HTERT RPE-1 (cell line): ENCODE measurements around the gene PLAC1.

Source experiments
- in situ Hi-C: fragments of 300-500 bp; cut with MboI; formaldehyde crosslinking; loops from 4 replicates; pipeline ENCODE4 v1.14.3; 2020; ENCODE audit warnings: low sequenced_read_pairs

PLAC1 gene

DNA sequence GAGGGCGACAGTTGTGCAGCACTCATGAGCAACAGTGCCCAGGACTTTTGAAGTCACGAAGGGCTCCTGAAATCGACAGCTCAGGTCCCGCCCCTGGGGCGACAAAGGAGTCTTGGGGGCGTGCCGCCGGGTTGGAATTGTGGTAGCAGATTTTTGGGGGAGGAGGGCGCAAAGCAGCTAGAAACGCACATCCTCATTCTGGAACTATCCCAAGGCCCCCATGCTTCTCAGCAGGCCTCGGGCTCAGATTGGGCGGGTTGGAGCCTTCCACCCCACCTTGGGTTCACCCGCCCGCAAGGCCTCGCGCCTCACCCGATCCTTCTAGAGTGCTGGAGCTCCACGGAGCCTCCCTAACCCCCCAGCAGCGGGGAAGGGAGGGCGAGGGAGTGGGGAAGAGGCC, 112.8 kb downstream of the PLAC1 start:
- in situ Hi-C loops: no loop called here

DNA sequence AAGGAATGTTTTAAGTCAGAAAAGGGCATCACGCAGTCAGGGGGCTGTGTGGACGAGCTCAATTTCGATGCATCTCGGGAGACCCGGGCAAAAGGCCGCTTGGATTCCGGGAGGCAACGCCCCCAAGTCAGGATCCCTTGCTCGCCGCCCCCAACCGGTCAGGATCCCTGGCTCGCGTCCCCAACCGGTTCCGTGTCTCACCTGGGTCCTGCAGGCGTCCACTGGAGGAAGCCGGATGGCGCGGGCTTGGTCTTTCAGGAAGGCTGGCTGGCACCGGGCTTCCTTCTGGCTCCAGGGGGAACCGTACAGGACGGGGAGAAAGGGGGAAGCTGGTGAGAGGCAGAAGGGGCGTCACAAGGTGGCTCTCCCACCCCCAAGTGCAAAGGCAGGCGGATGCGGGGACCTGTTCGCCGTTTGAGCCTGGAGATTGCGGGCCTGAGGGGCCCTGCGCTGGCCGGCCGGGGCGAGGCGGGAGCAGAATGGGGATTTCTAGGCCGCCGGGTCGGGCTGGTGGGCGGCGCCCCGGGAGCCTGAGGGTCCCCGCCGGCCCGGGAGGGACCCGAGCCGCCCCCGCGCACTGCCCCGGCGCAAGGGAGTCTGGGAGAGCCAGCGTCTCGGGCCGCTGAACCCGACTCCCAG, 113.6 kb downstream of the PLAC1 start:
- in situ Hi-C loops: no loop called here

DNA sequence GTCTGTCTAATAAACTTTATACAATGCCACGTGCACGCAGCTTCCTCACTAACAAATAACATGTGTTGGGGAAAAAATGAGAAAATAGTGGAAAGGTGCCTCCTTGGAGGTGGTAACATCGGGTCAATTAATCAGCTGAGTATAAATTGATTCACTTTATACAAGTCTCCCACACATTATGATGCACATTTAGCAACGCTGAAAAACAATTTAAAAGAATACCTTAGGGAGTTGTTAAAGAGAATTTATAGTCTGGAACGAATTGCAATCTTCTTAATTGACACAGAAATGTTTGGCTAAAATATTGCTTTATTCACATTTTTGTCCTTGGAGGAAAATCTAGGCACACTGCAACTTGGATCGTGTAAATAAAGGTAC, 114.1 kb downstream of the PLAC1 start:
- in situ Hi-C loops: no loop called here

DNA sequence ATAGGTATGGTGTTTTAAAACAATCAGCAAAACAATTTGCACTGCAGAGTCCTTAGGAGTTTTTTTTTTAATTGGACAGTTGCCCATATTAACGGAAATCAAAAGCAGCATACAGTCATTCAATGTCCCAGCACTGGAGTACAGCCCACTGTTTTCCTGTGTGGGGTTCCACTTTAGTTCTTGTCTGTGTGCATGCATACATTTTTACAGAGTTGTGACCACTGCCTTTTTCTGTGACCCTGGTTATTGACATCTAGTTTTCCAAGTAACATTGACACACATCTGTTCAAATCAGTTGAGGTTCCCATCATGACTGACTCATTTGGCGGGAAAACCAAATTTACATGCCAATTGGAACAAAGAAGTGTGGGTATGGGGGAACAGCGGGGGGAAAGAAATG, 115.0 kb downstream of the PLAC1 start:
- in situ Hi-C loops: no loop called here

DNA sequence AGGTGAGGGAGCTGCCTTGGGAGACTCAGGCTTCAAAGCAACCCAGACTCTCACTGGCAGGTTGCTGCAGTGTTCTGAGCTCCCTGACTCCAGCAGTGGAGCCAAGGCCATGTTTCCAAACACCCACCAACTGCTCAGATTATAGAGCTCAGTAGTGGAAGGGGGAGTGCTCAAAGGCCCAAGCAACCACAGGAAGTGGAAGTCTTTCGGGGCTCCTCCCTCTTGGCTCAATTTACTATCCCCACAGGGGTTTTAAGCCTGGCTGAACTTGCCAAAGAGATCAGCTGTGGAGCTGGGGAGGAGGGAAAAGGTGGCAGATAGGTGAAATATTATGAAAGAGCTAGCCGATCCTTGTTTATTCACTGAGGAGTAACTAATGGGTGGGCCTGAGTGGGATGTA, 115.8 kb downstream of the PLAC1 start:
- in situ Hi-C loops: no loop called here

DNA sequence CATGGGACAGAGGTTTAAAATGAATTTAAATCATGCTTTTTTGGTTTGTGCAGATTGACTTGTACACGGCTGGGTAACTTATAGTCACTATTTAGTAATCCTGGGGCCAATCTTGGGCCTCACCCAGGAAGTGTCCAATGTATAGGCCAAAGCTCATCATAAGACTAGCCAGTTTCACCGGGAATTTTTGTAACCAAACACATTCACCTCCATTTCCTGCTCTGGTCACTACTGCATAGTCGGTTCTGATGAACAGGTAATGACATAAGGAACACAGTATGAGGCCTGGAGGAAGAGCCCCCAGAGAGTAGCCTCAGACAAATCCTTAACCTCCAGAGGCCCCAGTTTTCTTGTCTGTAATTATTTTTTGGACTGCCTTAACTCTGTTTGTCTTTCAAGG, 116.4 kb downstream of the PLAC1 start:
- in situ Hi-C loops: no loop called here

DNA sequence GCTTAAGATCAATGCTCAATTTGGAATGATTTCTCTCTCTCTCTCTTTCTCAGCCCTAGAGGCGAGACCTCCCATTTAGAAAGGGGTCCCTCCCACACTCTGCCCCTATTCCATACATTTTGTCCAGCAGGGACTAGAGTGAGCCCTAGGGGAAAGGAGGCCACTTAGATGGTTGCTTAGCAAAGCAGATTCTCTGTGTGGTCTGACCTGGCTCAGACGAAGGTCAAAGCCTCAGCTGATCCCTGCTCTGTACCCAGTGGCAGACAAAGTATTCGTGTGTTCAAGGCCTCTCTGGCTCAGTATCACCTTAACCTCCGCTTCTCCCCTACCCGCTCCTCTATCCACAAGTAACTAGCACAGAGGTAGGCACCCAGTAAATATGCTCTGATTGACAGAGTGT, 120.0 kb downstream of the PLAC1 start:
- in situ Hi-C loops: no loop called here

DNA sequence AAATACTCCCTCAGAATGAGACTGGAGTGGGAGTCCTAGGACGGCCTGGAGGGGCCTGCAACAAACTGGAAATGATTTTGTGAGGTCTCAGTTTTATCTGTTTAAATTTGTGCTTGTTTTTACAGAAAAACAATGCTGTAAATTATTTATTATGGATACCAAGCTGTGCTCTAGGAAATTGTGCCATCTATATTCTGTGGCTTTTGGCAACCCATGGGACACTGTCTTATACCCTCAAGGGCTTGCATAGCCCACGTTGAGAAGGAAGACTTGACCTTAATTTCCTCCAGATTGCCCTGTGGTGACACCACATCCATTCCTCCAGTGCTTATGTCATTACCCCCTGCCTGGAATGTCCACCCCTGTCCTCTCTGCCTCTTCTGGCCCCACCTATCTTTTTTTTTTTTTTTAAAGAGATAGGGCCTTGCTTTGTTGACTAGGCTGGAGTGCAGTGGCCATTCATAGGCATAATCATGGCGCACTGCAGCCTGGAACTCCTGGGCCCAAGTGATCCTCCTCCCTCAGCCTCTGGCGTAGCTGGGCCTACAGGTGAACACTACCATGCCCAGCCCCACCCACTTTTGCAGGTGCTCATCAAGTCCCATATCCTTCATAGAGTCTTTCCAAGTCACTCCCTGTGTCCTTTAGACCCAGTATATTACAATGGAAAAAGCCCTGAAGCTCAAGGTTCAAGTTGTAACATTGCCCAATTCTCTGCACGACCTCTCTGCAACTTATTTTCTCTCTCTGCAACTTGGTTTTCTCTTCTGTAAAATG, 120.9 kb downstream of the PLAC1 start:
- in situ Hi-C loops: no loop called here

DNA sequence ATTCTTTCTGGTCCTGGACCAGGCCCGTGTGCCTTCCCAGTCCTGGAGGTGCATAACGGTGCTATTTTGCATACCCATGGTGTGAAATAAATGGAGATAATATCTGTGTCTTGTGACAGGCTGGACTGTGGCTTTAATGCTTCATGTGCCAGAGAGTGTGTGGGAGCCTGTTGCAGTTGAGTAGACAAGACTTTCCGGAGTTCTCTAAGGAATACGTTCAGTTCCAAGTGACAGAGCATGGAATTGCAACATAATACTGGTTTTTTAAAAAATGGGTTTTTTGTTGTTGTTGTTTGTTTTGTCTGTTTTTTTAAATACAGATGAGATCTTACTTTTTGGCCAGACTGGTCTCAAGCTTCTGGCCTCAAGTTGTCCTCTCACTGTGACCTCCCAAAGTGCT, 124.3 kb downstream of the PLAC1 start:
- in situ Hi-C loops: no loop called here

DNA sequence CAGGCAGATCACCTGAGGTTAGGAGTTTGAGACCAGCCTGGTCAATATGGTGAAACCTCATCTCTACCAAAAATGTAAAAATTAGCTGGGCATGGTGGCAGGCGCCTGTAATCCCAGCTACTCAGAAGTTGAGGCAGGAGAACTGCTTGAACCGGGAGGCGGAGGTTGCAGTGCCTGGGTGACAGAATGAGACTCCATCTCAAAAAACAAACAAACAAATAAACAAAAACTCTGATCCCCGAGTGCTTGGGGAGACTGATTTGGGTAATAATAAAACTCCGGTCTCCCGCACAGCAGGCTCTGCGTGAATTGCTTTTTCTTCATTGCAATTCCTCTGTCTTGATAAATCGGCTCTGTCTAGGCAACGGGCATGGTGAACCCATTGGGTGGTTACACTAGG, 124.9 kb downstream of the PLAC1 start:
- in situ Hi-C loops: no loop called here

DNA sequence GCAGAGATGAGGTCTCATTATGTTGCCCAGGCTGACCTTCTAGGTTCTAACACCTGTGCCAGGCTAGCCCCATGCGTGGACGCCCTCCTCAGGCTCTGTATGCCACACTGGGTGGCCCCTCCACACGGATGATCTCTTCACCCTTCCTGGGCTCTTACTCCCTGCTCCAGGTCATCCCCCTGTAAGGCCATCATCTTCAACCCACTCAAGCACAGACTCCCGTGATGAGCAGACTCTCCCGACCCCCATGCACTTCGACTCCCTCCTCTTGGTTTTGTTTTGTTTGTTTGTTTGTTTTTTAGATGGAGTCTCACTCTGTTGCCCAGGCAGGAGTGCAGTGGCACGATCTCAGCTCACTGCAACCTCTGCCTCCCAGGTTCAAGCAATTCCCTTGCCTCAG, 127.4 kb downstream of the PLAC1 start:
- in situ Hi-C loops: no loop called here

DNA sequence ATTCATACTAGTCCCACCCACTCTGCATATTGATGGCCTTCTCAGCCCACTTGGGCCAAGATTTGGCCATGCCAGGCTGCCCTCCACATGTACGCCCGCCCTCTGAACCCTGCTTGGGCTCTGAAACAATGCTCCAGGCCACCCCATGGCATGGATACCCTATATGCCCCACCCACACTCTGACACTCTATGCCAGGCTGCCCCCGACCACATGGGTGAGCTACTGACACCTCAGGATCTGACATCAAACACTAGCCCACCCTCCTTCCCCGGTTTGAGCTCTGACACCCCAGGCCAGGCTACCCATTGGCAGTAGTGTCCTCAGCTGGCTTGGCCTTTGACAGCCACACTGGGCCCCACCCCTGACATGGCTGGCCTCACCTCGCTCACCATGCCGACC, 128.8 kb downstream of the PLAC1 start:
- in situ Hi-C loops: no loop called here

DNA sequence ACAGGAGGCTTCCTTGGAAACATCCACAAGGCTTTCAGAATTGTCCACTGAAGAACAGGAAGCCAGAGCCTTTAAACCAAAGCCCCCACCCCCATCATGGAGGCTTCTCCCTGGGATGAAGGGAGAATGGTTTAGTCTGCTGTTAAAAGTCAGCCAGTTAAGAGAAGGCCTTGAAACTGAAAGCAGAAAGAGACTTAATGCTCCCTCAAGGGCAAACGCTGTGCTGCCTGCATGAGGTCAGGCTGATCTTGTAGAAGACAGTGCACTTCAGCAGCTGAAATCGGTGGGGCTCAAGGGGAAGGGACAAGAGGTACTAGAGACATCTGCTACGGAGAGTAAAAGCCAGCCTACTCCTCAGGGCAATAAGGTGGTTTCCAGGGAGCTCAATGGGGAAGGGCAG, 129.3 kb downstream of the PLAC1 start:
- in situ Hi-C loops: no loop called here

DNA sequence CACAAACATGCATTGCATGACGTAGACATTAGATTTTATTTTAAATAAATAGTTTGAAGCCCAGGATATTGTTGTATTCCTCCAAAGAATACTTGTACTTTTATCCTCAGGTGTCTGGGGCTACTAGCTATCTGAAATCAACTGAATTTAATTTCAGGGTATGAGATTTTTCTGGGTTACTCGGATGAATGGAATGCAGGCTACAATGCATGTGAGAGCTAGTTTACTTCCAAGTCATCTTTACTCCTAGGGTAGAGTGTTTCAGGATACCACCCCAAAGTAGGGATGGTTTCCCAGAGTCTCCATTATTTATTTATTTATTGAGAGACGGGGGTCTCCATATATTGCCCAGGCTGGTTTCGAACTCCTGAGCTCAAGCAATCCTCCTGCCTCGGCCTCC, 131.9 kb downstream of the PLAC1 start:
- in situ Hi-C loops: no loop called here

DNA sequence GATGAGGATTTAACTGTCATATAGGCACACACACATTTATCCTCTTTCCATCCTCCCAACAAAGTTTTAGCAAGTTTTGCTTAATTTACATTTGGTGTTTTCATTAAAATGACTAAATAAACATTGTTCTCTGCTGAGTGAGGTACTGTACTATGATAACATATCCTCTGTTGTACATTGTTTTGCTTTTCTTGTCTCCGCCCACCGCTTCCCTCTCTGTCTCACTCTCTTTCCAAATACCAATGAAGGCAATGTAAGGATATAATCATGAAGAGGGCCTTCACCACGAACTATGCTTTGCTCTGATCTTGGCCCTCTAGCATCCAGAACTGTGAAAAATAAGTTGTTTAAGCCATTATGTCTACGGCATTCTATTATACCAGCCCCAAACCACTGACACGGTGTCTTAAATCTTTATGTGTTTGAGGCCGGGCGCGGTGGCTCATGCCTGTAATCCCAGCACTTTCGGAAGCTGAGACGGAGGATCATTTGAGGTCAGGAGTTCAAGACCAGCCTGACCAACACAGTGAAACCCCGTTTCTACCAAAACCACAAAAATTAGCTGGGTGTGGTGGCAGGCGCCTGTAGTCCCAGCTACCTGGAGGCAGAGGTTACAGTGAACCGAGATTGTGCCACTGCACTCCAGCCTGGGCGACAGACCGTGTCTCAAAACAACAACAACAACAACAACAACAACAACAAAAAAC, 133.0 kb downstream of the PLAC1 start:
- in situ Hi-C loops: no loop called here

DNA sequence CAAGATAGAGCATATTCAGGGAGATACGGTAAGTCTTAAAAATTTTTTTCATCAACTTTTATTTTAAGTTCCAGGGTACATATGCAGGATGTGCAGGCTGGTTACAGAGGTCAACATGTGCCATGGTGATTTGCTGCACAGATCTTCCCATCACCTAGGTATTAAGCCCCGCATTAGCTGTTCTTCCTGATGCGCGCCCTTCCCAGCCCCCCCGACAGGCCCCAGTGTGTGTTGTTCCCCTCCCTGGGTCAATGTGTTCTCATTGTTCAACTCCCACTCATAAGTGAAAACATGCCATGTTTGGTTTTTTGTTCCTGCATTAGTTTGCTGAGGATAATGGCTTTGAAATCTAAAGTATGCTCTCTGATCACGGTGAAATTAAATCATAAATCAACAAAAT, 134.1 kb downstream of the PLAC1 start:
- in situ Hi-C loops: no loop called here

DNA sequence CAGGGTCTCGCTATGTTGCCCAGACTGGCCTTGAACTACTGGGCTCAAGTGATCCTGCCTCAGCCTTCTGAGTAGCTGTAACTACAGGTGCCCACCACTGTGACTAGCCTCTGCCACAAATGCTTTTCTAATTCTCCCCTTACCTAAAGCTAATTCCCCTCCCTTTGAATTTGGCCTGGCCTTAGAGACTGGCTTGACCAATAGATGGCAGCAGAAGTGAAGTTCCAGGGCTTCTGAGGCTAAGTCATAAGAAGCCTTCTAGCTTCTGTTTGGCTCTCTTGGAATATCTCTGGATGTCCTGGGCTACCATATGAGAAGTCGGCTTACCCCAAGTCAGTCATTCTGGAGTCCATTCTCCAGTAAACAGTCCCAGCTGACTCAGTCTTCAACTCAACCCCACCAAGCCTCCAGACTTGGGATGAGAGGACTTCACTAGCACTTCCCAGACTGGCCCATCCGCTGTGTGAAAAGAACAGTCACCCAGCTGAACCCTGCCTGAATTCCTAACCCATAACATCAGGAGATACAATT, 137.3 kb downstream of the PLAC1 start:
- in situ Hi-C loops: no loop called here
